HG03442 (cell line): ENCODE results near the gene SSU72.
"Not testable (repeated sequence)": the region's sequence is repeated elsewhere in the genome, so short reads cannot be mapped to it uniquely, and the experiment has no call there.

Experiments used
- ATAC-seq: cut with Tn5 transposase; IDR thresholded peaks from one replicate; pipeline ENCODE4 v1.9.1; 2021; ENCODE audit warnings: mild to moderate bottlenecking, moderate library complexity; ENCODE audit not compliant: unreplicated experiment

Gene SSU72

DNA sequence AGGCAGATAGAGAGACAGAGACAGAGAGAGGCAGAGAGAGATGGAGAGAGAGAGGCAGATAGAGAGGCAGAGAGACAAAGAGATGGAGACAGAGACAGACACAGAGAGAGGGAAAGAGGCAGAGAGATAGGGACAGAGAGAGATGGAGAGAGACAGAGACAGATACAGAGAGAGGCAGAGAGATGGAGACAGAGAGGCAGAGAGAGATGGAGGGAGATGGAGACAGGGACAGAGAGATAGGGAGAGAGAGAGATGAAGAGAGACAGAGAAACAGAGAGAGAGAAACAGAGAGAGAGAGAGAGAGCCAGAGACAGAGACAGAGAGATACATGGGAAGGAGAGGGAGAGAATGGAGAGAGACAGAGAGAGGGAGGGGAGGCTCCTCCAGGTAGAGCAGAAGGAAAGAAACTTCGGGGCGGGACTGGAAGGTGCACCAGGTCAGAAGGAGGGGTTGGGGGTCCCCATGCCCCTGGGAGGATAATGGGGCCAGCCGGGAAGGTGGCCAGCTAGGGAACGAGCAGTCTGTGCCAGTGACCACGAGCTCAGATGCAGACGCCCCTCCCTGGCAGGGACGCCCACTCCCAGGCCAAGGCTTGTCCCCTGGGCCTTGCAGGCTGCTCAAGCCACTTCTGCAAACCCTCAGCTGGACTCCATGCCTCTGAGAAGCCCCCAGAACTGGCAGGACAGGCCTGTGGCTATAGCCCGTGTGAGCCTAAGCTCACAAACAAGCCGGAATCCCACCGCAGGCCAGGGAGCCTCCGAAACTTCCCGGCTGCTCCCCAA is 22.0 kb upstream of the SSU72 start:
- ATAC-seq = no peak

DNA sequence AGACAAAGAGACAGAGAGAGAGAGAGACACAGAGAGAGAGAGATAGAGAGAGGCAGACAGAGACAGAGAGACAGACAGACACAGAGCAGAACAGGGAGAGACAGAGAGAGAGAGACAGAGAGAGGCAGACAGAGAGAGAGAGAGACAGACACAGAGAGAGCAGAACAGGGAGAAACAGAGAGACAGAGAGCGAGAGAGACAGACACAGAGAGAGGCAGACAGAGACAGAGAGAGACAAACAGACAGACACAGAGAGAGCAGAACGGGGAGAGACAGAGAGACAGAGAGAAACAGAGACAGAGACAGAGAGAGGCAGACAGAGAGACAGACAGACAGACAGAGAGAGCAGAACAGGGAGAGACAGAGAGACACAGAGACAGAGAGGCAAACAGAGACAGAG is 20.7 kb upstream of the SSU72 start:
- not testable (repeated sequence) for ATAC-seq

DNA sequence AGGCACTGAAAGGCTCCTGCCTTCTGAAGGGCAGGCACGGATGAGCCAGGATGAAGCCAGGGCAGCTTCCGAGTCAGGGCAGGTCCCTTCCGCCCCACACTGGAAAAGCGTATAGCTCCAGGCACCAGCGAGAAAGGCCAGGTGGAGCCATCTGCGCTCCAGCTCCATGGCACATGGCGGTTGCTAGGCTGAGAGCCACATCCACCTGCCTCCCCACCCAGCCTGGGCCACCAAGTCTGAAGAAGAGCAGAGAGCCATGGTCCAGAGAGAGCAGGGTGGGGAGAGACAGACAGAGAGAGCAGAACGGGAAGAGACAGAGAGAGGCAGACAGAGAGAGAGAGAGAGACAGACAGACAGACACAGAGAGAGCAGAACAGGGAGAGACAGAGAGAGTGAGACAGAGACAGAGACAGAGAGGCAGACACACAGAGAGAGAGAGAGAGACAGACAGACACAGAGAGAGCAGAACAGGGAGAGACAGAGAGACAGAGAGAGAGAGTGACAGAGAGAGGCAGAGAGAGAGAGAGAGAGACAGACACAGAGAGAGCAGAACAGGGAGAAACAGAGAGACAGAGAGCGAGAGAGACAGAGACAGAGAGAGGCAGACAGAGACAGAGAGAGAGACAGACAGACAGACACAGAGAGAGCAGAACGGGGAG is 20.1 kb upstream of the SSU72 start:
- no peak for ATAC-seq

DNA sequence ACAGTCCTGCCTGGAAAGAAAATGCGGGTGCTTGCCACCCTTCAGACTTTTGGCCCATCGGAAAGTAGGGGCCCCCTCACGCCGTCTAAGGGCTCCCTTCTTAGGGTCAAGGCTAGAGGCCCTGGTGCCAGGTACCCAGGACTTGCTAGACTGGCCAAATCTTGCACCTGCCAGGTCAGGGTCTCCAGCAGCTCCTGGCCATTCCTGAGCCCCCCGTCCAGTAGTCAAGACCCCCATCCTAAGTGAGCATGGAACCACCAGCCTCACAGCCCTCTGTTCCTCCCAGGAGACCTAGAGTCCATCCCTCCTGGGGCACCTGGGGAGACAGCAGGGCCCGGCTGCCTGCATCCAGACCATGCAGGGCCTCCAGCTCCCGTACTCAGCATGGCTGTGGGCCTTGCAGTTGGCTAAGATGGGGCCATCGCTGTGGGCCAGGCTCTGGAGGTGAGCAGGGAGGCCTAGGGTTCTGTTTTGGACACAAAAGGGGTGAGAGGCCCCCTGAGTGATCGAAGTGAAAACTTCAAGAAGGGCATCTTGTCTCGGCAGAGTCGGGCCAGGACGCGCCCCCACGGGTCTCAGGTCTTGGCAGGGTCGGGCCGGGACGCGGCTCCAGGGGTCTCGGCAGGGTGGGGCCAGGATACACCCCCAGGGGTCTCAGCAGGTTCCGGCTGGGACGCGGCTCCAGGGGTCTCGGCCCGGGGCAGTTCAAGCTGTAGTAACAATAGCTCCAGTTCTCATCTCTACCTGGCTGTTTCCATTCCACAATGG is 19.4 kb upstream of the SSU72 start:
- no peak for ATAC-seq

DNA sequence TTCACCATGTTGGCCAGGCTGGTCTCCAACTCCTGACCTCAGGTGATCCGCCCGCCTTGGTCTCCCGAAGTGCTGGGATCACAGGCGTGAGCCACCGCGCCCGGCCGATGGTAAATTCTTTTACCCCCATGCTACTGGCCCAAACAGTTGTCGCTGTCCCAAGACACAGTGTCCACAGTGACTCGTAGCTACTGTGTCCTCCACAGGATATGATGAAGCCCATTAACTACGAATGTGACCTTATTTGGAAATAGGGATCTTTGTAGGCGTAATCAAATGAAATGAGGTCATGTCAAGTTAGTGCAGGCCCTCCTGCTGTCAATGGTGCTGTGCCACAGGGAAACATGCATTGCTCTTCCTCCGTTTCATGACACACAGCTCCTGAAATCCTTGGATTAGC is 16.8 kb upstream of the SSU72 start:
- ATAC-seq = no peak

DNA sequence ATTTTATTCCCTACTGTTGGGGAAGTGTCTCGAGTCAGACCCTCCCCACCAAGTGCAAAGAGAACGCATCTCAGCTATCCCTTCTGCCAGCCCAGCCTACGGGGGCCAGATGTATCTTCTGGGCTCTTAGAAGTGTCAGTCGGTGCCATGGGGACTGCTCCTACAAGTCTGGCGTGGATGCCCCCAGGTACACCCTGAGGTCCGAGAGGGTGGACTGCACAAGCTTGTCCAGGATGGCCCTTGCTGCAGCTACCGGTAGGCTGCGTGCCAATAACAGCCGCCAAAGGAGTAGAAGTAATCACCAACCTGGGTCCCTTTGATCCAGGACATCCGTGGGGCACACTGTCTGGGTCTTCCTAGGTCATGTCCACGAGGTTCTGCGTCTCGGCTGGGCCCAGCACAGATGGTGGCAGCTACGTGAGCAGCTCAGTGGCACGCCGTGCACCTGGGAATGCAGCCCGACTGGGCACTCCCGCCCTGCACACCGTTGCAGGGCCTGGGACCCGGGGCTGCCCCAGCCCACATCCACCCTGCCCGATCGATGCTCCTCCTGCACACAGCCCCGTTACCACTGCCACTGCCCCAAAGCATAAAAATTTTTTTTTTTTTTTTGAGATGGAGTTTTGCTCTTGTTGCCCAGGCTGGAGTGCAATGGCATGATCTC is 8.8 kb upstream of the SSU72 start:
- ATAC-seq = no peak

DNA sequence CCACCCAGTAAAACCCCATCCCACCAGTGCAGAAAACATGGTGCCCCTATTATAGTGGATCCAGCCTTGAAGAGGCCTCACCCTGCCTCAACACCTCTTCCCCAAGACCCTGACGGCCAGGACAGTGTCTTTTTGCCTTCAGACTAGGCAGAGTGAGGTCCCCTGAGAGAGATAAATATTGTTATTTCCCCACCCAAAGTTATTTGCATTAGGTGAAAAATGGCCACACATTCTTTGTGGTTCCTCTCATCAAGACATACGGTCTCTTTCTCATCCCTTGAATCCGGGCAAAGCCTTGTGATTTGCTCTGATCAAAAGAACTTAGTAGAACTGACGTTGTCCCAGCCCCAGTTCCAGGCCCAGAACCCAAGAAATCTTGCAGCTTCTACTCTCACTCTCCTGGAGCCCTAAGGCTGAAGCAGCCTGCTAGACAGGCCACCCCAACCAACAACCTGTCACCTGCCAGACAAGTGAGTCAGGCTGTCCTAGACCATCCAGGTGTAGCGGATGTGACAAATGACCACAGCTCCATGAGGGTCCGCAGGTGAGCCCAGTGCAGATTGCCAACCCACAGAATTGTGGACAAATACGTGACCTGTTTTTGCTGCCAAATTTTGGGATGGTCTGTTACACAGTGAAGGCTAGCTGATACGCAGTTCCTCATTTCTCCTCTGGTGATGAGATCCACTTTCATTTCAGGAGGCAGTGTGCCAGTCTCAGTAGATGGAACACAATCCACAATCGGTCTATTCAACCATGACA is 8.1 kb upstream of the SSU72 start:
- ATAC-seq = no peak

DNA sequence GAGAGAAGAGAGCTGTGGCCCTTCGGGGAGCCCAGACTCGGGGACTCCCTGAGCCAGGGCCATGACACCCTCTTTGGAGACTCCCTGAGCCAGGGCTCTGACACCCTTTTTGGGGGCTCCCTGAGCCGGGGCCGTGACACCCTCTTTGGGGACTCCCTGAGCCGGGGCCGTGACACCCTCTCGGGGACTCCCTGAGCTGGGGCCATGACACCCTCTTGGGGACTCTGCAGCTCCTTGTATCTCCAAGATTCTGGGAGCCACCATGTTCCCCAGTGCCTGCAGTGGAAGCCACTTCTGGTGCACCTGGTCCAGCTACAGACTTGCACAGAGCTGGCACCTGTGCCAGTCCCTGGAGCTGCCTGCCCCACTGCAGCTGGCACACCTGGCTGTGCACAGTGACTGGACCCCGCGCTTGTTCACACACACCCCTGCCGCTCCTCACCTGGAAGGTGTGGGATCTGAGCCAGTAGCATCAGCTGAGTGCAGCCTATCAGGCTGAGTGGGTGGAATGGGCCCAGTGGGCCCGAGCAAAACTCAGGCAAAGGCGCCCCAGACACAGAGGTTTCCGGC is 3.8 kb upstream of the SSU72 start:
- no peak for ATAC-seq

DNA sequence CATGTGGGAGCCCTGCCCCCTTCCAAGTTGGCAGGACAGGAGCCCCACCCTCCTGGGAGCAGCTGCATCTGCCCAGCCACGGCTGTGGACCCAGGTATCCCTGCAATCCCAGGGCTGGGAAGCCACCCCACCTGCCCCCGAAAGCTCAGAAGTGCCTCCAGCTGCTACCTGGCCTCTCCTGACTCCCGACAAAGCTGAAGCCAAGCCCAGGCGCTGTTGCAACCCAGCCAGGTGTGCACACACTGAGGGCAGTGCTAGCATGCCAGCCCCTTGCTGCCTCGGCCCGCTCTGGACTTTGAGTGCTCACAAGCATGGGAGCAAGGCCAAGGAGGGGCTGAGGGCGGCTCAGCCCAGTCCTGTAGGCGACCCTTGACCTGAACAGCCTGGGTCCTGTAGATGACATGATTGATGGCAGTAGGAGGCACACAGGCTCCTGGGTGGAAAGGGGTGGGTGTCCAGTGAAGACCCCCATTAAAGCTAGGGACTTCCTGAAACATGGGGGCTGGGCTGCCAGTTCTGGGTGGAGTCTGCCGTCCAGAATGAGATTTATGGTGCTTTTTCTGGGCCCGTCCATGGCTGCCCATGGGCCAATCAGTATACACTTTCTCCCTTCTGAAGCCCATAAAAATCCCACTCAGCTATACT is 2.8 kb upstream of the SSU72 start:
- ATAC-seq = no peak

DNA sequence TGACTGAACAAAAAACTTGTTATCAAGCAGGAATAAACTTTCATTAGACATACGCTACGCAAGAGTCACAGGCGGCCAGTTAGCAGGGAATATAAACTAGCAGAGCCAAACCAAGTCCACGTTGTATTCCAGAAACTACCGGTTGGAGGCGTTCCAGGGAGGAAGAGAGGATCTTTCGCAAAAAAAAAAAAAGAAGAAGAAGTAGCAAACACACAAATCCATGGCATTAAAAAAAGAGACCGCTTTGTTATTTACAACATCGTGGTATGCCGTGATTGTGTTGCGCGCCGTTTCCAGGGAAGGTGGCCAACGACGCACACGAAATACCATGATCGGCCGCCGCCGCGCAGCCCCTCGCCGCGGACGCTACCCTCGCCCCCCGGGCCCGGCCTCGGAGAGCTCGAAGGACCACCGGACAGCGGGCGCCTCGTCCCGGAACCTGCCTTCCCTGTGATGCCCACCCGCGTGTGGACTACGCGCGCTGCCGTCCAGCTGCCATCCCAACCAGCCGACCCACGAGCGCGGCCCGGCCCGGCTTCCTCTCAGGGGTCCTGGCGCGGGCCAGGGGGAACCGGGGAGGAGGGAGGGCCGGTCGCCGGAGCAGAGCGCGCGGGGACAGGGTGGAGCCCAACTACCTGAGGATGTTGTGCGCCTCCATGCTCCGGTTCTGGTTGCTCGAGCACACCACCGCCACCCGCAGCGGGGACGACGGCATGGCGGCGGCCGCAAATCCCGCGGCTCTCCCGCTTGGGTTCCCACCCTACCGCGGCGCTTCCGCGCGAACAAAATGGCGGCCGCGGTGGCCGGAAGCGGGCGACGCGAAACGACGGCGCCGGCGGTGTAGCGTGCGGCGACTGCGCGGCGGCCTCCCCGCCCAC is 581 bp downstream of the SSU72 start:
- ATAC-seq = peak; percentile 43

DNA sequence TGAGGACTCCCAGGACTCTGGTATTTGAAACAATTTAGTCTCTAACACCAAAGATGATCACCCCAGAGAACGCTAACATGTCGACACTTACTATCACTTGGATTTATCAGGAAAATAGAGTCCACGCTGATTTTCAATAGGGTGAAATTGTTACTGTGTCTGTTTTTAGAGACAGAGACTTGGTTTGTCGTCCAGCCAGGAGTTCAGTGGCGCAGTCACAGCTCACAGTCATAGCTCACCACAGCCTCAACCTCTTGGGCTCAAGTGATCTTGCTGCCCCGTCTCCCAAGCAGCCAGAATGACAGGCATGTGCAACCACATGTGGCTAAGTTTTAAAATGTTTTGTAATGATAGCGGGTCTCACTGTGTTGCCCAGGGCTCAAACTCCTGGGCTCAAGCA is 5.3 kb downstream of the SSU72 start:
- ATAC-seq = no peak

DNA sequence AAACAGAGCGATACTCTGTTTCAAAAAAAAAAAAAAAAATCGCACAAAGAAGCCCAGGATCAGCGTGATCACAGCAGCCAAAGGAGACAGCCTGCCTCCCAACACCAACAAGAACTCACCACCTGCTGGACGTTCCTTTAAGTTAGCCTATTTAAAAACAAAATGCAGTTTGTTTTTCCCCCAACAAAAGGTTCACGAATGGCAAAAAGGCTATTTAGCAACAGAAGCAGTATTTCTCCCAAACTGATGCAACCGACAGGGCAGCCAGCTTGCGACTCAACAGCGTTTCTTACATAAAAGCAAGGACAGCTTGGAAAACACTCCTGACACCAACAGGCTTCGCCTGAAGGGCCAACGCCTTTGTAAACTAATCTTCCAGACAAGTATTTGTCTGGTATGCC is 6.8 kb downstream of the SSU72 start:
- ATAC-seq = no peak

DNA sequence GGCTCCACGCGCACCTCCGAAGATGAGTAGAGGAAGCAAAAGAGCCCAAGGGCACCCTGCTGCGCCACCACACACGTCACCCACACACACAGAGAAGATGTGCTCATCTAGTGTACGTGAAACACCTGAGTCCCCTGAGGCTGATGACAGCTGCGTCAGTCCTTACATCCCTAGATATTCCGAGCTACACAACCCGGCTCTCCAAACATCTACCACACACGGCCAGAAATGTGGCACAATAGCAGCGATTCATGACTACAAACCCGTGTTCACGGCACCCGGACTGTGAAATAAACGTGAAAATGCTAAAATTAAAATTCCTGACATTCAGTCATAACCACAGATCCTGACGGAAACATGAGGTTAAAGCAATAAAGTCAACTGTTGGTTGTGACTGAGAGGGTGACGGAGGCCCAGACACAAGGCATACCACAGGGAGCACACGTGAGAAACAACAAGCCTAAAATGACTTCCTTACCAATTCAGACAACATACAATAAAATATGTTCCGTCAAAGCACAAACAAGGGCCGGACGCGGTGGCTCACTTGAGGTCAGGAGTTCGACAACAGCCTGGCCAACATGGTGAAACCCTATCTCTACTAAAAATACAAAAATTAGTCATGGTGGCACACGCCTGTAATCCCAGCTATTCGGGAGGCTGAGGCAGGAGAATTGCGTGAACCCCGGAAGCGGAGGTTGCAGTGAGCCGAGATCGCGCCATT is 7.3 kb downstream of the SSU72 start:
- ATAC-seq = no peak

DNA sequence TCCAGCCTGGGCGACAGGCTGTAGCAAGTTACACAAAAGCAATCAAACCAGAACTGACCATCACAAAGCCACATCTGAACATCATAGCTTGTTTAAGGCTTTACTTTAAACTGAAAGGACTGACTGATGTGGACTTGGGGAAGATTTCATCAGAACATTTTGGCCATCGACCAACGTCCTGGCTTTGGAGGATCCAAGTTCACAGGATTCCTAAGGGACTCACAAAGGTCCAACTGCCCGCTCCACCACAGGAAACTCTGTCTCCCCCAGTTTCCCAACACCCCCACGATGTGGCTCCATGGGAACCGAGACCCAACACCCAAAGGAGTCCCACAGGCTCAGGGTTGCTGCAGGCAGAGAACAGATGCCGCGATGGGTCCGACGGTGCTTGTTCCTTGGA is 9.3 kb downstream of the SSU72 start:
- no peak for ATAC-seq

DNA sequence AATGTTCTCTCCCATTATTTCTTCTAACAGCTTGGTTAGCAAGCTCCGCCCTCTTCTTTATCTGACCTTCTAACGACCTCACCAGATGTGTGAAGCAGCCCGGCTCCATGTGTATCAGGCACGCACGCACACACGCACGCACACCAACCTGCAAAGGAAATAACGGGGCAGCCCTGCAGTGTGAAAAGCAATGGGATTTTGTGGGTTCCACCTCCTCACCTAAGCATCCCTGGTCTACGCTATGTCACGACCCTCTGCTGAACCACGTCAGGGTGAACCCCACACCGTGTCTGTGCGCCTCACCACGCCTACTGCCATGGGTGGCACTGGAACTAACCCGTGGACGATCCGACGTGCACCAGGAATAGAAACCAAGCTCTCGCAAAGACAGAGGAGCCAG is 10.4 kb downstream of the SSU72 start:
- no peak for ATAC-seq

DNA sequence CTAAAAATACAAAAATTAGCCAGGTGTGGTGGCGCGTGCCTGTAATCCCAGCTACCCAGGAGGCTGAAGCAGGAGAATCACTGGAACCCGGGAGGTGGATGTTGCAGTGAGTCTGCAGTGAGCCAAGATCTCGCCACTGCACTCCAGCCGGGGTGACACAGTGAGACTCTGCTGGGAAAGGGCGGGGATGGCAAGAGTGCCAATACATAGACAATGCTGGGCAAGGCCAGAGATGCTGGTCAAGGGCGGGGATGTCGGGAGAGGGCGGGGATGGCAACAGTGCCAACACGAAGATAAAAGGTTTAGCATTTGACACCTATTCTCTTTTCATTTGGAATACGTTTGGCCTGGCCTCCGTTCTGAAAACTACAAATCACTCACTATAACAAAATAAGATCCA is 11.0 kb downstream of the SSU72 start:
- ATAC-seq = no peak

DNA sequence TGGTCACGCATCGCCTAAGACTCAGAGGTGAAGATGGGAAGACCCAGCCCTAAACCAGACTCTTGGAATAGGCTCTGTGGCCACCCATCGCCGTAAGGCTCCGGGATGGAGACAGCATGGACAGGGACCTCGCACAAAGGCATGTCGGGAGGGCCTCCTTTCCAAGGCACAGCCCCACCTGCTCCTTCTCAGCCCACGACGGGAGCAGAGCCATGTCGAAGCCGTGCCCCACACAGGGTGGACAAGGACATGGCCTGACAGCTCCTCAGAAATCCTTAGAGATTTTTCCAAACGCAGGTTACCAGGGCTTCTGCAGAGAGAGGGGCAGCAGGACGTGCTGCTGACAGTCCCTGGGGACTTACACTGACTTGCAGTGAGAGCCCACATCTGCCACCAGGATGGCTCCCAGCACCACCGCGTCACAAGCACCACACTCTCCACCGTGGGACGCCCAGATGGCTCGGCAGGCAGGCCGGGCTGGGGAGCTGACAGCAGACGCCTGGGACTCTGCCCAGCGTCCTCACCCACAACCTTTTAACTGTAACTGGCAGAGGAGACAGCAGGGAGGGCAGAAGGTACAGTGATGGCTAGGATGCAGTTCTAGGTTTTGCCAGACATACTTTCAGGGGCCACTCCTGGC is 12.0 kb downstream of the SSU72 start:
- no peak for ATAC-seq
